Trophoblast cell (in vitro differentiated cells and primary cell): ENCODE data around the gene PCOLCE2.

Source experiments
- DNase-seq, 2 donors: peaks; one replicate each; pipeline ENCODE4 v3.0.0-alpha.2; 2016
- H2AFZ ChIP-seq: 2 replicates; pipeline ENCODE4 v1.6.1; 2013; ENCODE audit warnings: low read length, moderate library complexity, mild to moderate bottlenecking; ENCODE audit not compliant: insufficient read depth, poor library complexity
- H2AK5ac ChIP-seq: 2 replicates; pipeline ENCODE4 v1.6.1; 2013; ENCODE audit warnings: mild to moderate bottlenecking, low read length
- H2BK120ac ChIP-seq: 2 replicates; pipeline ENCODE4 v1.6.1; 2013; ENCODE audit warnings: low read length, mild to moderate bottlenecking, moderate library complexity; ENCODE audit not compliant: insufficient read depth, poor library complexity
- H2BK12ac ChIP-seq: 2 replicates; pipeline ENCODE4 v1.6.1; 2013; ENCODE audit warnings: mild to moderate bottlenecking, low read length, moderate library complexity
- H2BK5ac ChIP-seq: 2 replicates; pipeline ENCODE4 v1.6.1; 2013; ENCODE audit warnings: low read length, low read depth, moderate library complexity, mild to moderate bottlenecking; ENCODE audit not compliant: poor library complexity
- H3K14ac ChIP-seq: 2 replicates; pipeline ENCODE4 v1.6.1; 2013; ENCODE audit warnings: mild to moderate bottlenecking, low read length
- H3K18ac ChIP-seq: 2 replicates; pipeline ENCODE4 v1.6.1; 2013; ENCODE audit warnings: mild to moderate bottlenecking, low read length
- H3K23ac ChIP-seq: 2 replicates; pipeline ENCODE4 v1.6.1; 2013; ENCODE audit warnings: low read length
- H3K27ac ChIP-seq: 2 replicates; pipeline ENCODE4 v1.5.1; 2013; ENCODE audit warnings: low read depth, mild to moderate bottlenecking, inconsistent platforms, low read length, moderate library complexity
- H3K27me3 ChIP-seq: 2 replicates; pipeline ENCODE4 v1.6.1; 2013; ENCODE audit warnings: inconsistent platforms, mild to moderate bottlenecking, low read length, moderate library complexity; ENCODE audit not compliant: insufficient read depth
- H3K36me3 ChIP-seq, 2 experiments: 1 replicate in 1 of 2; 2 replicates in 1 of 2; pipeline ENCODE4 v1.6.1; 2013; ENCODE audit warnings: low read length in 2 of 2, mild to moderate bottlenecking in 2 of 2, moderate library complexity in 1 of 2; ENCODE audit not compliant: insufficient read depth in 2 of 2, control insufficient read depth in 1 of 2
- H3K4ac ChIP-seq: 2 replicates; pipeline ENCODE4 v1.6.1; 2013; ENCODE audit warnings: low read depth, mild to moderate bottlenecking, low read length, moderate library complexity
- H3K4me1 ChIP-seq, 2 experiments: 1 replicate in 1 of 2; 2 replicates in 1 of 2; pipeline ENCODE4 v1.6.1; 2013; ENCODE audit warnings: low read length in 2 of 2, mild to moderate bottlenecking in 2 of 2, moderate library complexity in 1 of 2; ENCODE audit not compliant: insufficient read depth in 2 of 2, control insufficient read depth in 1 of 2
- H3K4me2 ChIP-seq: 2 replicates; pipeline ENCODE4 v1.6.1; 2013; ENCODE audit warnings: inconsistent platforms, mild to moderate bottlenecking, low read length, moderate library complexity
- H3K4me3 ChIP-seq: 2 replicates; pipeline ENCODE4 v1.5.1; 2013; ENCODE audit warnings: mild to moderate bottlenecking, low read depth, low read length, inconsistent platforms
- H3K79me1 ChIP-seq: one replicate; pipeline ENCODE4 v1.6.1; 2013; ENCODE audit warnings: low read length
- H3K79me2 ChIP-seq: 2 replicates; pipeline ENCODE4 v1.6.1; 2013; ENCODE audit warnings: low read length, mild to moderate bottlenecking; ENCODE audit not compliant: control insufficient read depth, insufficient read depth, poor library complexity
- H3K9ac ChIP-seq: 2 replicates; pipeline ENCODE4 v1.6.1; 2013; ENCODE audit warnings: mild to moderate bottlenecking, low read length
- H3K9me3 ChIP-seq: 2 replicates; pipeline ENCODE4 v1.6.1; 2013; ENCODE audit warnings: low read depth, mild to moderate bottlenecking, control low read depth, inconsistent platforms, low read length; ENCODE audit not compliant: insufficient read depth
- H4K12ac ChIP-seq: 2 replicates; pipeline ENCODE4 v1.6.1; 2013; ENCODE audit warnings: low read depth, mild to moderate bottlenecking, low read length, moderate library complexity
- H4K8ac ChIP-seq: 2 replicates; pipeline ENCODE4 v1.6.1; 2013; ENCODE audit warnings: low read depth, mild to moderate bottlenecking, low read length, moderate library complexity
- H4K91ac ChIP-seq: one replicate; pipeline ENCODE4 v1.6.1; 2013; ENCODE audit warnings: low read depth, mild to moderate bottlenecking, low read length, moderate library complexity
- WGBS: extraction: QIAGEN DNeasy Blood & Tissue Kit; methylation state at CpG from one replicate; pipeline ENCODE4 v1.1.7; 2013; ENCODE audit warnings: missing lambda C conversion rate; ENCODE audit not compliant: insufficient read length, insufficient coverage; ENCODE audit errors: extremely low coverage; 5-methylcytosine and 5-hydroxymethylcytosine counted together

The PCOLCE2 gene

DNA sequence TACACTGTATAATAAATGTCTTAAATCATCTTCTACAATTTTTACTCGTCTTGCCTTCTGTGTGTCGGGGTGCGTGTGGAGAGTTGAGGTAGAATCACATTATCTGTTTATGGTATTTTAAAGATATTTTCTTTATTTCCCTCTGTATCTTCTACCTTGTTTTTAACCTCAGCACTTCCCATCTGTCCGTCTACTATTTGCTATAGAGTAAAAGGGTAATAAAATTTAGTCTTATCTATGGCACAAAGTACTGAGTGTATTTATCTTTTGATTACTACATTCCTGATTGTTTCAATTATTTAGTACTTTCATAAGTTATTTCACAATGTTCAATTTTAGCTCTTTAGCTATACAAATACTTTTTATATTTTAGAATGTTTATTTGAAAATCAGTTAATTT, 102.9 kb downstream of the PCOLCE2 start:
- Histone ChIP-seq H2AK5ac (no peak overlapping the region), H3K36me3 (peaks cover 0 to 1% of the 10 kb centered on the region in 2 experiments), H4K8ac (no peak overlapping the region), H3K18ac (no peak overlapping the region), H3K4ac (no peak overlapping the region), H3K79me2 (no peaks in the 10 kb centered on the region), H3K14ac (no peak overlapping the region), H3K4me3 (no peak overlapping the region), H3K79me1 (no peaks in the 10 kb centered on the region), H2BK5ac (no peak overlapping the region), H3K27ac (no peak overlapping the region), H3K4me2 (no peak overlapping the region), H3K4me1 (no peaks in the 10 kb centered on the region), H3K9me3 (no peaks in the 10 kb centered on the region), H2BK12ac (no peak overlapping the region), H4K12ac (no peak overlapping the region), H3K9ac (no peak overlapping the region), H3K27me3 (no peaks in the 10 kb centered on the region), H4K91ac (no peak overlapping the region), H3K23ac (no peak overlapping the region), H2AFZ (no peak overlapping the region), H2BK120ac (no peak overlapping the region)
- DNase-seq: no peak
- no CpG with 5 or more reads among the region's 4 CpGs for WGBS

DNA sequence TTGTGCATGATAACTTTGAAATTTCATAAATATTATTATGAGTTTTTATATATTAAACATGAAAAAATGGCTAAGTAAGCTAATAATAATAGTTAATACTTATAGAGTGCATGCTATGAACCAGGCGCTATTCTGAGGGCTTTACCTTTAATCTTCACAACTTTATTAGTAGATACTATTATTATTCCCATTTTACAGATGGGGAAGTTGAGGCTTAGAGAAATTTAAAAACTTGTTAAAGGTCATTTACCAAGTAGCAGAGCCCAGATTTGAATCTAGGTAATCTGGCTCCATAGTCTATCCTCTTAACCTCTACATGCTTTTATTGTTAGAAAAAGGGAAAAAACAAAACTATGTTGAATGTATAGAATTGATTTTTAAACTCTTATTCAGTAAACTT, 104.7 kb downstream of the PCOLCE2 start:
- Histone ChIP-seq H3K18ac (no peak overlapping the region), H2AFZ (no peak overlapping the region), H3K14ac (no peak overlapping the region), H3K4me2 (no peak overlapping the region), H3K23ac (no peak overlapping the region), H2BK12ac (no peak overlapping the region), H4K12ac (no peak overlapping the region), H2AK5ac (no peak overlapping the region), H3K4me1 (no peaks in the 10 kb centered on the region), H3K36me3 (peaks cover 0 to 1% of the 10 kb centered on the region in 2 experiments), H2BK120ac (no peak overlapping the region), H3K9ac (no peak overlapping the region), H3K4ac (no peak overlapping the region), H3K27me3 (no peaks in the 10 kb centered on the region), H4K91ac (no peak overlapping the region), H3K9me3 (no peaks in the 10 kb centered on the region), H3K79me2 (no peaks in the 10 kb centered on the region), H3K4me3 (no peak overlapping the region), H4K8ac (no peak overlapping the region), H3K79me1 (no peaks in the 10 kb centered on the region), H3K27ac (no peak overlapping the region), H2BK5ac (no peak overlapping the region)
- no CpG with 5 or more reads among the region's 1 CpG for WGBS
- no peak for DNase-seq

DNA sequence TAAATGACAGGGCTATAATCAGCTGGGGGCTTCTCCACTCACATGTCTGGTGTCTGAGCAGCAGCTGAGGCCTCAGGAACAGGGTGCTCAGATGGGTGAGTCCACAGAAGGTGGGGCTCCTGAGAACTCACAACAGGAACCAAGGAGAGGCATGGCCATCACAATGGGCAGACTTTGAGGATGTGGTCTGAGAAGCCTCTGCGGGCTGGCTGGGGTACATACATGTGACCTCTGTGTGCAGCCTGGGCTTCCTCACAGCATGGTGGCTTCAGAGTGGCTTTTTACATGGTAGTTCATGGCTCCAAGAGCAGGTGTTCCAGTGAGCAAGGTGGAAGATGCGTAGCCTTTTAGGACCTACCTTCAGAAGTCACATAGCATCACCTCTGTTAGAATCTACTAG, 106.3 kb downstream of the PCOLCE2 start:
- peaks cover 0 to 1% of the 10 kb centered on the region in 2 experiments for H3K36me3 ChIP-seq
- H3K9me3 ChIP-seq: no peaks in the 10 kb centered on the region
- no peaks in the 10 kb centered on the region for H3K79me1 ChIP-seq
- WGBS: no CpG with 5 or more reads among the region's 2 CpGs
- H3K9ac ChIP-seq: no peak overlapping the region
- H2BK12ac ChIP-seq: no peak overlapping the region
- H3K4me2 ChIP-seq: no peak overlapping the region
- H3K4ac ChIP-seq: no peak overlapping the region
- H3K4me3 ChIP-seq: no peak overlapping the region
- no peaks in the 10 kb centered on the region for H3K4me1 ChIP-seq
- no peak overlapping the region for H2BK120ac ChIP-seq
- no peaks in the 10 kb centered on the region for H3K79me2 ChIP-seq
- DNase-seq: no peak
- no peak overlapping the region for H4K91ac ChIP-seq
- H2AK5ac ChIP-seq: no peak overlapping the region
- no peak overlapping the region for H4K8ac ChIP-seq
- H2BK5ac ChIP-seq: no peak overlapping the region
- no peak overlapping the region for H3K23ac ChIP-seq
- H3K14ac ChIP-seq: no peak overlapping the region
- H3K27me3 ChIP-seq: no peaks in the 10 kb centered on the region
- H3K18ac ChIP-seq: no peak overlapping the region
- no peak overlapping the region for H4K12ac ChIP-seq
- H3K27ac ChIP-seq: no peak overlapping the region
- no peak overlapping the region for H2AFZ ChIP-seq

DNA sequence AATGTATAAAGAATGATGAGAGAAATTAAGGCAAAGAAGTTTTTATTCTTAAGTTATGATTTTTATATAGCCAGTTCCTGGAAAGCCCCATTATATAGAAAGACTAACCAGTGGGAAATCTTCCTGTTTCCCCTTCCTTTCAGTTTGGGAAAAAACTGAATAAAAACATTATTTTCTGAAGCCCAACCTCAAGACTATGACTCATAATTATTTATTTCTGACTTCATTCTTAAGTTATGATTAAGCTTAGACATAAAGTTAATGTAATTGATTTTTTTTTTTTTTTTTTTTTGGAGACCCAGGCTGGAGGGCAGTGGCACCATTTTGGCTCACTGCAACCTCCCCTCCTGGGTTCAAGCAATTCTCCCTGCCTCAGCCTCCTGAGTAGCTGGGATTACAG, 109.3 kb downstream of the PCOLCE2 start:
- no peak overlapping the region for H4K91ac ChIP-seq
- no peak overlapping the region for H2BK5ac ChIP-seq
- H3K23ac ChIP-seq: no peak overlapping the region
- no peak overlapping the region for H3K4ac ChIP-seq
- no peak overlapping the region for H2BK12ac ChIP-seq
- no peak overlapping the region for H3K14ac ChIP-seq
- DNase-seq: no peak
- H3K4me1 ChIP-seq: no peaks in the 10 kb centered on the region
- H2AFZ ChIP-seq: no peak overlapping the region
- H3K9me3 ChIP-seq: no peaks in the 10 kb centered on the region
- no peak overlapping the region for H4K8ac ChIP-seq
- no peak overlapping the region for H3K4me2 ChIP-seq
- H3K9ac ChIP-seq: no peak overlapping the region
- H4K12ac ChIP-seq: no peak overlapping the region
- H3K79me2 ChIP-seq: no peaks in the 10 kb centered on the region
- H3K27me3 ChIP-seq: no peaks in the 10 kb centered on the region
- no peak overlapping the region for H3K4me3 ChIP-seq
- no peak overlapping the region for H3K27ac ChIP-seq
- no peak overlapping the region for H3K18ac ChIP-seq
- no peak overlapping the region for H2AK5ac ChIP-seq
- peaks cover 0 to under 1% of the 10 kb centered on the region in 2 experiments for H3K36me3 ChIP-seq
- no peak overlapping the region for H2BK120ac ChIP-seq
- H3K79me1 ChIP-seq: no peaks in the 10 kb centered on the region
